Natural killer cell (primary cell): ENCODE measurements around the gene CSNK1G3. TPM values are rescaled to one million over a fixed set of nuclear protein-coding genes. Genes with fewer than 3 reads are reported as not detected.
"Not testable (repeated sequence)": the region's sequence is repeated elsewhere in the genome, so short reads cannot be mapped to it uniquely, and the experiment has no call there.

Experiments used
- ATAC-seq, 3 donors: fragments of 150-1000 bp in 2 of 3; fragments of 200-7000 bp in 1 of 3; cut with Tn5 transposase; 1 replicate in 1 of 3; 2 replicates in 2 of 3; pipeline ENCODE4 v1.10.0; 2021; ENCODE audit warnings: mild to moderate bottlenecking in 2 of 3, moderate library complexity in 2 of 3
- DNase-seq, 2 donors: peaks; one replicate each; pipeline versions ENCODE4 v3.0.0 to v3.0.0-alpha.2; 2013 to 2021; ENCODE audit warnings: mixed read lengths in 1 of 2
- H3K27ac ChIP-seq: one replicate; pipeline ENCODE4 v1.5.1; 2013; ENCODE audit warnings: mild to moderate bottlenecking, low read length
- H3K27me3 ChIP-seq: one replicate; pipeline ENCODE4 v1.6.1; 2013; ENCODE audit warnings: low read length; ENCODE audit not compliant: control insufficient read depth, insufficient read depth
- H3K36me3 ChIP-seq: one replicate; pipeline ENCODE4 v1.6.1; 2013; ENCODE audit warnings: low read length; ENCODE audit not compliant: control insufficient read depth, insufficient read depth
- H3K4me1 ChIP-seq: one replicate; pipeline ENCODE4 v1.6.1; 2013; ENCODE audit warnings: low read length; ENCODE audit not compliant: control insufficient read depth, insufficient read depth
- H3K4me3 ChIP-seq: one replicate; pipeline ENCODE4 v1.5.1; 2013; ENCODE audit warnings: low read length
- H3K9me3 ChIP-seq: one replicate; pipeline ENCODE4 v1.6.1; 2013; ENCODE audit warnings: low read length; ENCODE audit not compliant: control insufficient read depth, insufficient read depth
- H3K27ac Mint-ChIP-seq, 2 donors: one replicate each; pipeline ENCODE4 v1.8.0; 2022; ENCODE audit warnings: mild to moderate bottlenecking in 2 of 2, mixed read lengths in 2 of 2, moderate library complexity in 1 of 2
- H3K27me3 Mint-ChIP-seq, 2 donors: one replicate each; pipeline ENCODE4 v1.8.0; 2022; ENCODE audit warnings: low read depth in 2 of 2, mixed read lengths in 2 of 2
- H3K36me3 Mint-ChIP-seq: one replicate; pipeline ENCODE4 v1.8.0; 2022; ENCODE audit warnings: mixed read lengths
- H3K4me1 Mint-ChIP-seq, 2 donors: one replicate each; pipeline ENCODE4 v1.8.0; 2022; ENCODE audit warnings: mixed read lengths in 2 of 2
- H3K4me3 Mint-ChIP-seq: one replicate; pipeline ENCODE4 v1.8.0; 2022; ENCODE audit warnings: mild to moderate bottlenecking, moderate library complexity, mixed read lengths
- H3K9me3 Mint-ChIP-seq, 2 donors: one replicate each; pipeline ENCODE4 v1.8.0; 2022; ENCODE audit warnings: mixed read lengths in 2 of 2
- WGBS: methylation state at CpG from one replicate; pipeline ENCODE4 v1.1.7; 2013; ENCODE audit warnings: missing lambda C conversion rate; ENCODE audit not compliant: insufficient coverage; 5-methylcytosine and 5-hydroxymethylcytosine counted together
- intact Hi-C: fragments of 100-400 bp; cut with micrococcal nuclease; formaldehyde crosslinking; loops from one replicate; pipeline ENCODE4 v1.14.2; 2022
- total RNA-seq, 4 donors: library from RNA; stranded (reverse); fragments of 120-200 nt in 1 of 4; gene quantifications; one replicate each; pipeline versions ENCODE4 v1.2.3 to v1.2.4, GENCODE V29; 2013 to 2022
- TF ChIP-seq, protein P1 (sequence below): fragments of 200-600 bp; IDR thresholded peaks from one replicate; pipeline ENCODE4 v1.8.0; 2022; ENCODE audit warnings: antibody characterized with exemption

The CSNK1G3 gene
- total RNA-seq, result 100 to 1,000 TPM in 2 of 3 donors, 10 to 100 TPM in 1; 96.7 to 111 (median 101) TPM
- 130 TPM for total RNA-seq (2013)

GRCh38 chr5:123511648-123512605 is at the start of gene CSNK1G3:
Gene CSNK1G3, plus strand, starts transcription at chr5:123512177. Its CDS starts 33,487 bp downstream, at chr5:123545664.
- peaks cover 3 to 8% of the 10 kb centered on the region in 2 donors for H3K27me3 Mint-ChIP-seq
- Histone ChIP-seq H3K9me3 (no peaks in the 10 kb centered on the region), H3K27ac (peak within 1 kb of the TSS; percentile 91), H3K27me3 (no peaks in the 10 kb centered on the region), H3K36me3 (no peaks in the 10 kb centered on the region), H3K4me3 (peak within 1 kb of the TSS; percentile 83), H3K4me1 (peaks cover 9% of the 10 kb centered on the region)
- DNase-seq (peak; percentile 88 to 95), ATAC-seq (peak; percentile 86 to 94 (median 89))
- H3K4me1 Mint-ChIP-seq, result peaks cover 46 to 48% of the 10 kb centered on the region in 2 donors
- TF ChIP-seq, protein P1, sequence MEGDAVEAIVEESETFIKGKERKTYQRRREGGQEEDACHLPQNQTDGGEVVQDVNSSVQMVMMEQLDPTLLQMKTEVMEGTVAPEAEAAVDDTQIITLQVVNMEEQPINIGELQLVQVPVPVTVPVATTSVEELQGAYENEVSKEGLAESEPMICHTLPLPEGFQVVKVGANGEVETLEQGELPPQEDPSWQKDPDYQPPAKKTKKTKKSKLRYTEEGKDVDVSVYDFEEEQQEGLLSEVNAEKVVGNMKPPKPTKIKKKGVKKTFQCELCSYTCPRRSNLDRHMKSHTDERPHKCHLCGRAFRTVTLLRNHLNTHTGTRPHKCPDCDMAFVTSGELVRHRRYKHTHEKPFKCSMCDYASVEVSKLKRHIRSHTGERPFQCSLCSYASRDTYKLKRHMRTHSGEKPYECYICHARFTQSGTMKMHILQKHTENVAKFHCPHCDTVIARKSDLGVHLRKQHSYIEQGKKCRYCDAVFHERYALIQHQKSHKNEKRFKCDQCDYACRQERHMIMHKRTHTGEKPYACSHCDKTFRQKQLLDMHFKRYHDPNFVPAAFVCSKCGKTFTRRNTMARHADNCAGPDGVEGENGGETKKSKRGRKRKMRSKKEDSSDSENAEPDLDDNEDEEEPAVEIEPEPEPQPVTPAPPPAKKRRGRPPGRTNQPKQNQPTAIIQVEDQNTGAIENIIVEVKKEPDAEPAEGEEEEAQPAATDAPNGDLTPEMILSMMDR, result no peak
- H3K36me3 Mint-ChIP-seq, result no peaks in the 10 kb centered on the region
- H3K4me3 Mint-ChIP-seq, result peak within 1 kb of the TSS; percentile 99
- H3K9me3 Mint-ChIP-seq, result no peaks in the 10 kb centered on the region
- WGBS, result 2% methylated on average over 82 of the region's 82 CpGs
- intact Hi-C loops, result loop anchor here (1.0 kb wide), 1 partner anchor 89 kb away; the partner anchor contains the start of gene CEP120
- peak within 1 kb of the TSS; percentile 97 to 98 for H3K27ac Mint-ChIP-seq

- H3K4me3 Mint-ChIP-seq, H3K4me3 ChIP-seq, H3K36me3 Mint-ChIP-seq, H3K9me3 Mint-ChIP-seq, H3K9me3 ChIP-seq, ATAC-seq, DNase-seq, H3K4me1 ChIP-seq, H3K27ac Mint-ChIP-seq, H3K4me1 Mint-ChIP-seq, H3K27ac ChIP-seq, intact Hi-C loops, H3K36me3 ChIP-seq, H3K27me3 ChIP-seq: not testable (repeated sequence)
- peaks cover 25 to 35% of the 10 kb centered on the region in 2 donors for H3K27me3 Mint-ChIP-seq
- 85% methylated on average over 1 of the region's 1 CpG for WGBS
These were observed 45.1 kb upstream of the CSNK1G3 start for GRCh38 chr5:123466839-123467238.

DNA sequence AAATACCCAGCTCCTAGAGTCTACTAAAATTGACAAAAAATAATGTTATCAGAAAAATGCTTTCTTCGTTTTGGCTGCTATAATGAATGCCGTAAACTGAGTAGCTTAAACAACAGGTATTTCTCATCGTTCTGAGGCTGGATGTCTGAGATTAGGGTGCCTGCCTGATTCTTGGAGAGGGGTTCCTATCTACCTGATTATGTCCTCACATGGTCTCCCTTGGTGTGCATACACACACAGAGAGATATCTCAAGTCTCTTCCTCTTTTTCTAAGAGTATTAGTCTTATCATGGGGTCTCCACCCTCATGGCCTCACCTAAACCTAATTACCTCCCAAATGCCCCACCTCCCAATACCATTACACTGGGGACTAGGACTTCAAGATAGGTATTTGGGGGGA is 40.6 kb upstream of the CSNK1G3 start:
- H3K4me3 ChIP-seq, result no peak overlapping the region
- no peaks in the 10 kb centered on the region for H3K36me3 ChIP-seq
- no peak overlapping the region for H3K27ac Mint-ChIP-seq
- H3K27me3 ChIP-seq, result peaks cover 3% of the 10 kb centered on the region
- DNase-seq (no peak), ATAC-seq (no peak)
- intact Hi-C loops, result no loop called here
- H3K4me1 ChIP-seq, result no peaks in the 10 kb centered on the region
- H3K9me3 ChIP-seq, result peaks cover 3% of the 10 kb centered on the region
- H3K9me3 Mint-ChIP-seq, result peaks cover 0 to 5% of the 10 kb centered on the region in 2 donors
- no peaks in the 10 kb centered on the region for H3K4me1 Mint-ChIP-seq
- TF ChIP-seq, protein P1, result no peak
- no peak overlapping the region for H3K27ac ChIP-seq
- no peaks in the 10 kb centered on the region for H3K36me3 Mint-ChIP-seq
- H3K4me3 Mint-ChIP-seq, result no peak overlapping the region
- peaks cover 42 to 58% of the 10 kb centered on the region in 2 donors for H3K27me3 Mint-ChIP-seq
- 94% methylated on average over 3 of the region's 3 CpGs for WGBS

GRCh38 chr5:123472150-123472924 is 39.6 kb upstream of the CSNK1G3 start:
- H3K36me3 Mint-ChIP-seq, result no peaks in the 10 kb centered on the region
- Histone ChIP-seq H3K9me3 (peaks cover 3% of the 10 kb centered on the region), H3K27ac (no peak overlapping the region), H3K36me3 (no peaks in the 10 kb centered on the region), H3K4me1 (no peaks in the 10 kb centered on the region), H3K27me3 (peaks cover 3% of the 10 kb centered on the region), H3K4me3 (no peak overlapping the region)
- intact Hi-C loops, result no loop called here
- no peak overlapping the region for H3K27ac Mint-ChIP-seq
- WGBS, result 93% methylated on average over 7 of the region's 8 CpGs
- H3K27me3 Mint-ChIP-seq, result peaks cover 38 to 55% of the 10 kb centered on the region in 2 donors
- H3K4me3 Mint-ChIP-seq, result no peak overlapping the region
- no peaks in the 10 kb centered on the region for H3K4me1 Mint-ChIP-seq
- ATAC-seq, result no peak
- TF ChIP-seq, protein P1, result no peak
- peaks cover 0 to 2% of the 10 kb centered on the region in 2 donors for H3K9me3 Mint-ChIP-seq
- DNase-seq, result no peak
